ENCODE data around the gene STK36.

STK36 gene

GRCh38 chr2:218745559-218746469, 73.9 kb downstream of the STK36 start:
- no peak overlapping the region for H2BK5ac ChIP-seq (ENCODE audit: low read length)
- H3K18ac ChIP-seq (ENCODE audit: low read length), result no peak overlapping the region
- H3K27ac ChIP-seq (ENCODE audit: low read depth, low read length), result no peak overlapping the region
- DNase-seq, result no peak
- no peak overlapping the region for H3K9ac ChIP-seq (ENCODE audit: low read length)
- H2AK5ac ChIP-seq (ENCODE audit: low read length), result no peak overlapping the region
- H2BK15ac ChIP-seq (replicated peaks; ENCODE audit: low read depth), result no peak overlapping the region
- WGBS (ENCODE audit: extremely low coverage, insufficient coverage, low lambda C conversion rate), result no CpG with 5 or more reads among the region's 10 CpGs
- no peak overlapping the region for H3K4ac ChIP-seq (ENCODE audit: low read depth, low read length)
- no peak overlapping the region for H3K4me3 ChIP-seq (ENCODE audit: low read length)
- no peak overlapping the region for H4K8ac ChIP-seq (ENCODE audit: low read depth, low read length)
- no peaks in the 10 kb centered on the region for H3K79me2 ChIP-seq (ENCODE audit: control insufficient read depth, insufficient read depth, low read length)
- no peak overlapping the region for H3K23ac ChIP-seq (ENCODE audit: low read length)
- no peak overlapping the region for H2BK120ac ChIP-seq (ENCODE audit: low read depth, low read length)
- H3K56ac ChIP-seq (ENCODE audit: low read length), result no peak overlapping the region
- no peaks in the 10 kb centered on the region for H3K79me1 ChIP-seq (ENCODE audit: low read length)
- peaks cover 22% of the 10 kb centered on the region for H3K36me3 ChIP-seq (ENCODE audit: control insufficient read depth, insufficient read depth, low read length)
- H3K4me1 ChIP-seq (ENCODE audit: control insufficient read depth, low read depth, low read length), result no peaks in the 10 kb centered on the region
- H3K27me3 ChIP-seq (ENCODE audit: insufficient read depth, low read length, poor library complexity), result no peaks in the 10 kb centered on the region
- H4K5ac ChIP-seq (ENCODE audit: low read length), result no peak overlapping the region
- H3K4me2 ChIP-seq (ENCODE audit: low read length), result no peak overlapping the region

DNA sequence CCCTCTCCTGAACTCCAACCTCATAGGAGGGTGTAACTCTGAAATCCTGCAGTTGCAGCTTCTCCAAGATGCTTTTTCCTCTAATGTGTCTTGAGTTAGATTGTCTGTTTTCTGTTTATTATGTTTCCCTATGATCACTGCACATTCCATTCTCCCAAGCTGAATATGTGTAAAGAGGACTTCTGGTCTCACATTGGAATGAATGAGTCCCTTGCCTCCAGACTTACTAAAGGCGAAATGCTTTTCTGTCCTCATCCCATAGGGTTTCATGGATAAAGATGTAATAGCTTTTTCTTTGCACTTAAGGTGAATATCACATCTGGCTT, 74.5 kb downstream of the STK36 start:
- H3K4me3 ChIP-seq (ENCODE audit: low read length), result no peak overlapping the region
- no peaks in the 10 kb centered on the region for H3K27me3 ChIP-seq (ENCODE audit: insufficient read depth, low read length, poor library complexity)
- peaks cover 22% of the 10 kb centered on the region for H3K36me3 ChIP-seq (ENCODE audit: control insufficient read depth, insufficient read depth, low read length)

DNA sequence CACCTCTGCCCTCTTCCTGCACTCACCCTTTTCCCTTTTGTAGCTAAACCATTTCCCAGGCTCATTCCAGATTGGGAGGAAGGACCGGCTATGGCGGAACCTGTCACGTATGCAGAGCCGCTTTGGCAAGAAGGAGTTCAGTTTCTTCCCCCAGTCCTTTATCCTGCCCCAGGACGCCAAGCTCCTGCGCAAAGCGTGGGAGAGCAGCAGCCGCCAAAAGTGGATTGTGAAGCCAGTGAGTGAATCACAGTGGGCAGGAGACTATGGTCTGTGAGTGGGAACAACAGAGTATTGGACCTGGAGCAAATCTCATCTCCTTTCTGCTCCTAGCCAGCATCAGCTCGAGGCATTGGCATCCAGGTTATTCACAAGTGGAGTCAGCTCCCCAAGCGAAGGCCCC, 75.1 kb downstream of the STK36 start:
- DNase-seq, result no peak
- no peak overlapping the region for H4K8ac ChIP-seq (ENCODE audit: low read depth, low read length)
- H3K9ac ChIP-seq (ENCODE audit: low read length), result no peak overlapping the region
- H3K56ac ChIP-seq (ENCODE audit: low read length), result no peak overlapping the region
- H2BK15ac ChIP-seq (replicated peaks; ENCODE audit: low read depth), result no peak overlapping the region
- H3K18ac ChIP-seq (ENCODE audit: low read length), result no peak overlapping the region
- no peak overlapping the region for H2BK120ac ChIP-seq (ENCODE audit: low read depth, low read length)
- H4K5ac ChIP-seq (ENCODE audit: low read length), result no peak overlapping the region
- no peak overlapping the region for H2BK5ac ChIP-seq (ENCODE audit: low read length)
- H3K36me3 ChIP-seq (ENCODE audit: control insufficient read depth, insufficient read depth, low read length), result peaks cover 24% of the 10 kb centered on the region
- H3K79me2 ChIP-seq (ENCODE audit: control insufficient read depth, insufficient read depth, low read length), result no peaks in the 10 kb centered on the region
- H3K4me3 ChIP-seq (ENCODE audit: low read length), result no peak overlapping the region
- no peaks in the 10 kb centered on the region for H3K79me1 ChIP-seq (ENCODE audit: low read length)
- H2AK5ac ChIP-seq (ENCODE audit: low read length), result no peak overlapping the region
- H3K4ac ChIP-seq (ENCODE audit: low read depth, low read length), result no peak overlapping the region
- no peak overlapping the region for H3K4me2 ChIP-seq (ENCODE audit: low read length)
- no peak overlapping the region for H3K23ac ChIP-seq (ENCODE audit: low read length)
- no CpG with 5 or more reads among the region's 10 CpGs for WGBS (ENCODE audit: extremely low coverage, insufficient coverage, low lambda C conversion rate)
- H3K4me1 ChIP-seq (ENCODE audit: control insufficient read depth, low read depth, low read length), result no peaks in the 10 kb centered on the region
- H3K27me3 ChIP-seq (ENCODE audit: insufficient read depth, low read length, poor library complexity), result no peaks in the 10 kb centered on the region
- no peak overlapping the region for H3K27ac ChIP-seq (ENCODE audit: low read depth, low read length)

More for the DNA sequence above, 74.5 kb downstream of the STK36 start:
- no peak overlapping the region for H2BK5ac ChIP-seq (ENCODE audit: low read length)
- no CpG with 5 or more reads among the region's 1 CpG for whole genome bisulfite sequencing (ENCODE audit: extremely low coverage, insufficient coverage, low lambda C conversion rate)
- no peak overlapping the region for H3K27ac ChIP-seq (ENCODE audit: low read depth, low read length)
- H3K23ac ChIP-seq (ENCODE audit: low read length), result no peak overlapping the region
- H2BK120ac ChIP-seq (ENCODE audit: low read depth, low read length), result no peak overlapping the region
- H3K56ac ChIP-seq (ENCODE audit: low read length), result no peak overlapping the region
- H2AK5ac ChIP-seq (ENCODE audit: low read length), result no peak overlapping the region
- no peak overlapping the region for H2BK15ac ChIP-seq (replicated peaks; ENCODE audit: low read depth)
- no peak overlapping the region for H4K8ac ChIP-seq (ENCODE audit: low read depth, low read length)
- H3K9ac ChIP-seq (ENCODE audit: low read length), result no peak overlapping the region
- H3K4ac ChIP-seq (ENCODE audit: low read depth, low read length), result no peak overlapping the region
- H3K4me1 ChIP-seq (ENCODE audit: control insufficient read depth, low read depth, low read length), result no peaks in the 10 kb centered on the region
- no peak overlapping the region for H3K18ac ChIP-seq (ENCODE audit: low read length)
- H3K79me2 ChIP-seq (ENCODE audit: control insufficient read depth, insufficient read depth, low read length), result no peaks in the 10 kb centered on the region
- H3K79me1 ChIP-seq (ENCODE audit: low read length), result no peaks in the 10 kb centered on the region
- no peak overlapping the region for H3K4me2 ChIP-seq (ENCODE audit: low read length)
- DNase-seq, result no peak
- no peak overlapping the region for H4K5ac ChIP-seq (ENCODE audit: low read length)

- DNase-seq, result no peak
- Histone ChIP-seq H3K4me1 (ENCODE audit: control insufficient read depth, low read depth, low read length) (no peaks in the 10 kb centered on the region), H2AK5ac (ENCODE audit: low read length) (no peak overlapping the region), H3K27me3 (ENCODE audit: insufficient read depth, low read length, poor library complexity) (no peaks in the 10 kb centered on the region), H3K27ac (ENCODE audit: low read depth, low read length) (no peak overlapping the region), H2BK15ac (replicated peaks; ENCODE audit: low read depth) (no peak overlapping the region), H3K23ac (ENCODE audit: low read length) (no peak overlapping the region), H2BK5ac (ENCODE audit: low read length) (no peak overlapping the region), H3K79me1 (ENCODE audit: low read length) (no peaks in the 10 kb centered on the region), H3K4me2 (ENCODE audit: low read length) (no peak overlapping the region), H3K79me2 (ENCODE audit: control insufficient read depth, insufficient read depth, low read length) (no peaks in the 10 kb centered on the region), H3K4ac (ENCODE audit: low read depth, low read length) (no peak overlapping the region), H2BK120ac (ENCODE audit: low read depth, low read length) (no peak overlapping the region), H3K36me3 (ENCODE audit: control insufficient read depth, insufficient read depth, low read length) (peaks cover 38% of the 10 kb centered on the region), H3K4me3 (ENCODE audit: low read length) (no peak overlapping the region), H3K9ac (ENCODE audit: low read length) (no peak overlapping the region), H4K5ac (ENCODE audit: low read length) (no peak overlapping the region), H3K18ac (ENCODE audit: low read length) (no peak overlapping the region), H3K56ac (ENCODE audit: low read length) (no peak overlapping the region), H4K8ac (ENCODE audit: low read depth, low read length) (no peak overlapping the region)
- no CpG with 5 or more reads among the region's 8 CpGs for WGBS (ENCODE audit: extremely low coverage, insufficient coverage, low lambda C conversion rate)
Observed at GRCh38 chr2:218748741-218749441, 77.0 kb downstream of the STK36 start.

Data from mesendoderm (in vitro differentiated cells).